HFFc6 (cell line): ENCODE results near the gene SACS. TPM values are rescaled to one million over a fixed set of nuclear protein-coding genes. Genes with fewer than 3 reads are reported as not detected.

ENCODE experiments used
- DNase-seq: peaks from one replicate; pipeline ENCODE4 v3.0.0-alpha.2; 2018
- H3K27ac Mint-ChIP-seq: 2 replicates; pipeline ENCODE4 v1.8.0; 2020; ENCODE audit warnings: mild to moderate bottlenecking, mixed read lengths
- H3K27me3 Mint-ChIP-seq: 2 replicates; pipeline ENCODE4 v1.8.0; 2021; ENCODE audit warnings: mild to moderate bottlenecking, moderate library complexity, mixed read lengths; ENCODE audit not compliant: insufficient read depth
- H3K36me3 Mint-ChIP-seq: 2 replicates; pipeline ENCODE4 v1.8.0; 2021; ENCODE audit warnings: low read depth, mixed read lengths
- H3K4me1 Mint-ChIP-seq: 2 replicates; pipeline ENCODE4 v1.8.0; 2020; ENCODE audit warnings: low read depth, mixed read lengths
- H3K4me3 Mint-ChIP-seq: 2 replicates; pipeline ENCODE4 v1.8.0; 2020; ENCODE audit warnings: mild to moderate bottlenecking, moderate library complexity, mixed read lengths
- H3K9me3 Mint-ChIP-seq: 2 replicates; pipeline ENCODE4 v1.8.0; 2020; ENCODE audit warnings: mild to moderate bottlenecking, mixed read lengths
- total RNA-seq, 6 experiments: library from RNA; stranded (reverse); fragmentation: NEBNext Ultra II Directional; extraction: Animal tissue kit (Norgen Biotek cat#: 25700); gene quantifications; 2 replicates in 1 of 6; 3 replicates in 5 of 6; pipeline ENCODE4 v1.2.3, GENCODE V29; 2021
- TF ChIP-seq, protein P1 (sequence below): fragments of 200-600 bp; sonication (generic); IDR thresholded peaks from 2 replicates; pipeline ENCODE4 v1.5.0; 2021; ENCODE audit warnings: antibody characterized with exemption, mild to moderate bottlenecking

The SACS gene
- total RNA-seq, 6 experiments from 2014 or later, result 43.9 to 50.9 (median 47.1) TPM

DNA sequence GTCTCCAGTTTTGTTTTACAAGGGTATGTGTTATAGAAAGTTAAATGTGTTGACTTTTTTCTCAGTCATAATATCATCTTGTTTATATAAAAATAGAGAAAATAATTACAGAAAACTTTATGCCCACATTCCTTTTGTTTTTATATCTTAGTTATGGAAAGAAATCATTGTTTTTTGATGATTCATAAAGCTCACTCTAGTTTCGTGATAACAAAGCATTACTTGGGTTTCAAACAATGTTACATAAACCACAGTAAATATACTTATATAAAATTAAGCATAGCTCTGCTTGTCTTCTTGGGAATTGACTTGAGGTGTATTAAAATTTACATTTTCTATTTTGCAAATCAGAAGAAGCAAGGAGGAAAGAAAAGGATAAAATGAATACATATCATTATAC lies 140.9 kb downstream of the SACS start:
- Mint-ChIP-seq H3K9me3 (peaks cover 4% of the 10 kb centered on the region; the same call in 1 of the 2 replicates), H3K36me3 (no peaks in the 10 kb centered on the region)
- DNase-seq, result no peak

DNA sequence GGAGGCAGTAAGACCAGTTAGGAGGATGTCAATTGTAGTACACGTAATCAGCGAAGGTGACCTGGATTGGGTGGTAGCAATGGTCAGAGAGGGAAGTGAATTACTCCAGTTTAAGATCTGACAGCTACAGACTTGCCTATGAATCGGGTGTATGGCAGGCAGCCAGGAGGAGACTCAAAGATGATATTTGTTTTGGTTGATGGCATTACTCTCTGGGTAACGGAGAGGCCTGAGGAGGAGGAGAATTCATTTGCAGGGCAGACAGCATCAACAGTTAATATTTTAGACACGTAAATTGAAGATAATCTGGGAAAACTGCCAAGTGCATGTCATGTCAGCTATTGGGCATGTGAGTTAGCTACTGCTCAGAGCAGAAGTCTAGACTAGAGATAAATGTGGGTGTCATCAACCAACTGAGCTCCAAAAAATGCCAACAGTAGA lies 143.6 kb downstream of the SACS start:
- TF ChIP-seq, protein P1, sequence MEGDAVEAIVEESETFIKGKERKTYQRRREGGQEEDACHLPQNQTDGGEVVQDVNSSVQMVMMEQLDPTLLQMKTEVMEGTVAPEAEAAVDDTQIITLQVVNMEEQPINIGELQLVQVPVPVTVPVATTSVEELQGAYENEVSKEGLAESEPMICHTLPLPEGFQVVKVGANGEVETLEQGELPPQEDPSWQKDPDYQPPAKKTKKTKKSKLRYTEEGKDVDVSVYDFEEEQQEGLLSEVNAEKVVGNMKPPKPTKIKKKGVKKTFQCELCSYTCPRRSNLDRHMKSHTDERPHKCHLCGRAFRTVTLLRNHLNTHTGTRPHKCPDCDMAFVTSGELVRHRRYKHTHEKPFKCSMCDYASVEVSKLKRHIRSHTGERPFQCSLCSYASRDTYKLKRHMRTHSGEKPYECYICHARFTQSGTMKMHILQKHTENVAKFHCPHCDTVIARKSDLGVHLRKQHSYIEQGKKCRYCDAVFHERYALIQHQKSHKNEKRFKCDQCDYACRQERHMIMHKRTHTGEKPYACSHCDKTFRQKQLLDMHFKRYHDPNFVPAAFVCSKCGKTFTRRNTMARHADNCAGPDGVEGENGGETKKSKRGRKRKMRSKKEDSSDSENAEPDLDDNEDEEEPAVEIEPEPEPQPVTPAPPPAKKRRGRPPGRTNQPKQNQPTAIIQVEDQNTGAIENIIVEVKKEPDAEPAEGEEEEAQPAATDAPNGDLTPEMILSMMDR, result no peak
- Mint-ChIP-seq H3K27me3 (no peaks in the 10 kb centered on the region; the same call in 1 of the 2 replicates), H3K36me3 (no peaks in the 10 kb centered on the region), H3K27ac (no peak overlapping the region), H3K9me3 (no peaks in the 10 kb centered on the region), H3K4me3 (no peak overlapping the region), H3K4me1 (peaks cover 8% of the 10 kb centered on the region)
- DNase-seq, result peak; percentile 25

More for the DNA sequence above, 140.9 kb downstream of the SACS start:
- H3K4me3 Mint-ChIP-seq, result no peak overlapping the region
- TF ChIP-seq, protein P1, result no peak
- H3K27ac Mint-ChIP-seq, result no peak overlapping the region
- peaks cover 2% of the 10 kb centered on the region; the same call in 1 of the 2 replicates for H3K27me3 Mint-ChIP-seq
- peaks cover 8% of the 10 kb centered on the region for H3K4me1 Mint-ChIP-seq

DNA sequence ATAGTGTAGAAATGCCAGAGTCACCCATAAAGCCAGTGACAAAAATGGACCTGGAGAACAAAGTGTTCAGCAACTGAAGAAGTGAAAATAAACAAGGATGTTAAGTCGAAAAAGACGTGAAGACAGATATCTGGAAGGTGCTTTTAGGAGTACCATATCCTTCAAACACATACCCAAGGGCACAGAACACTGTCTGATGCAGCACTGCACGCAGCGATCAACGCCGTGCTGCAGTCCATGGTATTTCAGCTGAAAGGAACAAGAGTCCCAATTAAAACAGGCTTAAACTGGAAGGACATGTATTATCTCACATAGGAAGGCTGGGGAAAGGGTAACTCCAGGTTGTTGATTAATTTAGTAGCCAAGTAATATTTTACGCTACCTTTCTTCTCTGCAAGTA lies 144.5 kb downstream of the SACS start:
- Mint-ChIP-seq H3K27ac (no peak overlapping the region), H3K4me3 (no peak overlapping the region), H3K4me1 (peaks cover 8% of the 10 kb centered on the region), H3K27me3 (no peaks in the 10 kb centered on the region; the same call in none of the 2 replicates), H3K36me3 (no peaks in the 10 kb centered on the region), H3K9me3 (no peaks in the 10 kb centered on the region)
- TF ChIP-seq, protein P1, result no peak
- DNase-seq, result no peak

DNA sequence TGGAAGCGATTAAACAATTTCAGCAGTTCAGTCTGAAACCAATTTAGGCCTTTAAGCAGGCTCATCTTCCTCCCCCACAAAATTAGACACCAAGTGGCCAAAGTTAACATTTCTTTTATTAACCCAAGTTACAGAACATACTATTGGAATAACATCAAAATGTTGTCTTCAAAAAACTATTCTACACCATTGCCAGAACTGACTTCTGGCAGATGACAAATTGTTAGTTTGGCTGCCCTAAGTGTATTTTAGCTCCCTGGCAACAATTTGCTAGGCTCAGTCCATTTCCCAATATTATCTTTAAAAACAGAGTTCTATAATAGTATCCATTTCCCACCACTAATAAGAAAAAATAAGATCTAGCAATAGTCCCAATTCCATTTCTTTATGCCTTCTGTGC lies 144.9 kb downstream of the SACS start:
- Mint-ChIP-seq H3K36me3 (no peaks in the 10 kb centered on the region), H3K27ac (no peak overlapping the region), H3K9me3 (no peaks in the 10 kb centered on the region), H3K27me3 (no peaks in the 10 kb centered on the region; the same call in none of the 2 replicates), H3K4me1 (peaks cover 8% of the 10 kb centered on the region), H3K4me3 (no peak overlapping the region)
- TF ChIP-seq, protein P1, result no peak
- no peak for DNase-seq

DNA sequence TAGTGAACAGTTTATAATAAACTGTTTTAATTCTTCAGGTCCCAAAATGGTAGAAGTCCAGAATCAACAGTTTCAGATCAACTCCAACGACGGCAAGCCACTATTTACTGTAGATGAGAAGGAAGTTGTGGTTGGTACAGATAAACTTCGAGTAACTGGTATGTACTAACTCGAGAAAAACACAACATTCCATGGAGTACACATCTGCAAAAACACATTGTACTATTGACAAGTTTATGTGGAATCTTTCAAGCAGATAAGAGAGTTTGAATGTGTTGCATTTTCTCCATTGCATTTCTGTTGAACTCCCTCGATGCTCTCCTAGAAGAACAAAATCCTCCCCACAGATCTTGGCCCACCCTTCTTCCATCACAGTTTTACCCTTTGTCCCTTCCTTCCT lies 154.2 kb downstream of the SACS start:
- H3K36me3 Mint-ChIP-seq, result no peaks in the 10 kb centered on the region
- no peaks in the 10 kb centered on the region for H3K4me1 Mint-ChIP-seq
- H3K27me3 Mint-ChIP-seq, result peaks cover 4% of the 10 kb centered on the region
- no peak for DNase-seq
- H3K27ac Mint-ChIP-seq, result no peak overlapping the region
- no peaks in the 10 kb centered on the region for H3K9me3 Mint-ChIP-seq
- no peak overlapping the region for H3K4me3 Mint-ChIP-seq
- TF ChIP-seq, protein P1, result no peak

Other genes starting within 250 kb of the SACS start
- gene TNFRSF19, start 136.7 kb upstream of the SACS start, total RNA-seq, result 10 to 100 TPM in 1 of 6 experiments, 1 to 10 TPM in 5; 5.9 to 10.1 (median 8.7) TPM